ENCODE measurements around the gene ZP1.

DNA sequence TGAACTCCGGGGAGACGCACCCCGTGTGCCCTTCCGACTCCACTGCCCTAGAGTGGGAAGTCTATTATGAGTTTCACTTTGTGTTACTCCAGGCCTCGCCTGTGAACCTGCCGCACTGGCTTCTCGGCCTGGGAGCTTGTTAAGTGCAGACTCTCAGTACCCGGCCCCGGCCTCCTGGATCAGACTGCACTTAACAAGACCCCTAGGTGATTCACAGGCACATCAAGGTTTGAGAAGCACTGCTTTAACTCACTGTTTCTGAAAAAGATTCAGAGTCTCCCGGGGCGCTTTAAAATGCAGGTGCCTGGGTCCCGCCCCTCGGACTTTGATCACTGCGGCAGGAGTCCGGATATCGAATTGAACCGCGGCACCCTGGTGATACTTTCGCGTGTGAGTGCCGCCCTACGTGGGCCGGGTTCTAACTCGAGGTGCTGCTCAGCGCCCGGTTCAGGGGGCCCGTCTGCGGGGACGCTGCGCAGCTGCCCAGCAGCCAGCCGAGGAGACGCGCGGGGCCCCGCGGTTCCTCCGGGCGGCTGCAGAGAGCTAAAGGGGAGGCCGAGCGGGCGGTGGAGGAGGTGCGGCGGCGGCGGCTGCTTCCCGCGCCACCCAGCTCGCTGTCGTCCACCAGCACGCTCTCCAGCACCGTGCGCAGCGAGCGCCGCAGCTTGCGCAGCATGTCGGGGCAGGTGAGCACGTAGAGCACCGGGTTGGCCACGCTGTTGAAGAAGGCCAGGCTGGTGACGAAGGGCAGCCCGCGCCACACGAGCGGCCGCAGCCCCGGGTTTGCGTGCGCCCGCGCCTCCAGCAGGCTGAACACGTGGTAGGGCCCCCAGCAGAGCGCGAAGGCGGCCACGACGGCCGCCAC is 15.0 kb upstream of the ZP1 start:
- no peak for TF ChIP-seq TARDBP (IDR thresholded peaks at IDR 0.05; ENCODE audit: borderline replicate concordance)
- TF ChIP-seq, protein P1, sequence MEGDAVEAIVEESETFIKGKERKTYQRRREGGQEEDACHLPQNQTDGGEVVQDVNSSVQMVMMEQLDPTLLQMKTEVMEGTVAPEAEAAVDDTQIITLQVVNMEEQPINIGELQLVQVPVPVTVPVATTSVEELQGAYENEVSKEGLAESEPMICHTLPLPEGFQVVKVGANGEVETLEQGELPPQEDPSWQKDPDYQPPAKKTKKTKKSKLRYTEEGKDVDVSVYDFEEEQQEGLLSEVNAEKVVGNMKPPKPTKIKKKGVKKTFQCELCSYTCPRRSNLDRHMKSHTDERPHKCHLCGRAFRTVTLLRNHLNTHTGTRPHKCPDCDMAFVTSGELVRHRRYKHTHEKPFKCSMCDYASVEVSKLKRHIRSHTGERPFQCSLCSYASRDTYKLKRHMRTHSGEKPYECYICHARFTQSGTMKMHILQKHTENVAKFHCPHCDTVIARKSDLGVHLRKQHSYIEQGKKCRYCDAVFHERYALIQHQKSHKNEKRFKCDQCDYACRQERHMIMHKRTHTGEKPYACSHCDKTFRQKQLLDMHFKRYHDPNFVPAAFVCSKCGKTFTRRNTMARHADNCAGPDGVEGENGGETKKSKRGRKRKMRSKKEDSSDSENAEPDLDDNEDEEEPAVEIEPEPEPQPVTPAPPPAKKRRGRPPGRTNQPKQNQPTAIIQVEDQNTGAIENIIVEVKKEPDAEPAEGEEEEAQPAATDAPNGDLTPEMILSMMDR (IDR thresholded peaks at IDR 0.05 in 2 of 3, conservative IDR thresholded peaks at IDR 0.05 in 1 of 3; ENCODE audit: control insufficient read depth in 2 of 3, extremely low read depth in 1 of 3, insufficient read depth in 1 of 3, low read depth in 3 of 3, low read length in 3 of 3), result no peak
